BJ (cell line): ENCODE results near the gene CCDC27. TPM values are rescaled to one million over a fixed set of nuclear protein-coding genes. Genes with fewer than 3 reads are reported as not detected.

ENCODE experiments used
- CTCF ChIA-PET: fragments of 350-600 bp; formaldehyde crosslinking; extraction: SDS; loops from one replicate; lab custom pipeline; 2021; ENCODE audit warnings: antibody characterized with exemption, inconsistent platforms; lab: Yijun Ruan, JAX
- POLR2A ChIA-PET: fragments of 300-600 bp; sonication (Branson Sonifier 250); formaldehyde crosslinking; extraction: SDS; loops from one replicate; lab custom pipeline; 2021; ENCODE audit warnings: antibody characterized with exemption; lab: Charles Lee
- DNase-seq: peaks from one replicate; pipeline ENCODE4 v3.0.0-alpha.2; 2011; ENCODE audit warnings: low read depth
- H3K27me3 ChIP-seq: 2 replicates; pipeline ENCODE4 v1.6.0; 2011; ENCODE audit warnings: low read length; ENCODE audit not compliant: control insufficient read depth, insufficient read depth
- H3K36me3 ChIP-seq: 2 replicates; pipeline ENCODE4 v1.5.1; 2011; ENCODE audit warnings: low read length; ENCODE audit not compliant: control insufficient read depth, insufficient read depth
- H3K4me3 ChIP-seq: 2 replicates; pipeline ENCODE4 v1.5.1; 2011; ENCODE audit warnings: low read depth, mild to moderate bottlenecking, control low read depth, low read length
- CTCF ChIP-seq: IDR thresholded peaks from 2 replicates; pipeline ENCODE4 v1.5.1; 2011; ENCODE audit warnings: low read depth, mild to moderate bottlenecking, control low read depth, inconsistent platforms, low read length, moderate library complexity; ENCODE audit not compliant: insufficient read depth
- polyA plus RNA-seq: library from polyadenylated mRNA; depleted of rRNA; stranded (reverse); fragments of >200 nt; gene quantifications from 2 replicates; pipeline ENCODE4 v1.2.3, GENCODE V29; 2011

Gene CCDC27
- polyA plus RNA-seq, 1 experiment: not detected

GRCh38 chr1:3714284-3714741, 37.9 kb upstream of the CCDC27 start:
- H3K4me3 ChIP-seq: no peak overlapping the region
- H3K27me3 ChIP-seq: peaks cover 20% of the 10 kb centered on the region
- TF ChIP-seq CTCF: no peak
- no peaks in the 10 kb centered on the region for H3K36me3 ChIP-seq
- ChIA-PET POLR2A (no interaction called here), CTCF (interaction anchor here (1.2 to 3.2 kb wide), 2 partner anchors 10 to 19 kb away, joined by 3 to 25 read pairs; no protein-coding TSS in a partner anchor)
- DNase-seq: no peak

- Histone ChIP-seq H3K27me3 (peaks cover 19% of the 10 kb centered on the region), H3K36me3 (no peaks in the 10 kb centered on the region), H3K4me3 (no peak overlapping the region)
- CTCF ChIA-PET: interaction anchor here (1.2 to 3.2 kb wide), 3 partner anchors 10 to 19 kb away, joined by 3 to 25 read pairs (median 5); no protein-coding TSS in a partner anchor
- no peak for DNase-seq
- no peak for TF ChIP-seq CTCF
- POLR2A ChIA-PET: no interaction called here
Measured at GRCh38 chr1:3714814-3715213, 37.4 kb upstream of the CCDC27 start.

- no peak overlapping the region for H3K4me3 ChIP-seq
- H3K27me3 ChIP-seq: peaks cover 11% of the 10 kb centered on the region
- ChIA-PET POLR2A (no interaction called here), CTCF (interaction anchor here (0.7 to 3.2 kb wide), 4 partner anchors 8 to 263 kb away, joined by 3 to 25 read pairs (median 4); no protein-coding TSS in a partner anchor)
- no peak for TF ChIP-seq CTCF
- no peak for DNase-seq
- H3K36me3 ChIP-seq: no peaks in the 10 kb centered on the region
Measured at GRCh38 chr1:3716351-3716750, 35.9 kb upstream of the CCDC27 start.

GRCh38 chr1:3717041-3717714, 35.1 kb upstream of the CCDC27 start:
- ChIA-PET CTCF (interaction anchor here (1.4 kb wide), 1 partner anchor 264 kb away, joined by 3 read pairs; no protein-coding TSS in a partner anchor), POLR2A (no interaction called here)
- peaks cover 6% of the 10 kb centered on the region for H3K27me3 ChIP-seq
- H3K4me3 ChIP-seq: no peak overlapping the region
- no peak for TF ChIP-seq CTCF
- H3K36me3 ChIP-seq: no peaks in the 10 kb centered on the region
- DNase-seq: no peak

GRCh38 chr1:3717715-3718601, 34.3 kb upstream of the CCDC27 start:
- Histone ChIP-seq H3K27me3 (peaks cover 4% of the 10 kb centered on the region), H3K4me3 (no peak overlapping the region), H3K36me3 (no peaks in the 10 kb centered on the region)
- ChIA-PET CTCF (interaction anchor here (1.1 kb wide), 1 partner anchor 22 kb away, joined by 3 read pairs; no protein-coding TSS in a partner anchor), POLR2A (no interaction called here)
- no peak for DNase-seq
- TF ChIP-seq CTCF: no peak
